Measurements from ENCODE around the gene ZBTB16.

Gene ZBTB16

GRCh38 chr11:114219559-114220349, 160.2 kb downstream of the ZBTB16 start:
- H4K20me1 ChIP-seq (ENCODE audit: insufficient read depth, low read length), result no peaks in the 10 kb centered on the region
- no peak overlapping the region for H3K9ac ChIP-seq (ENCODE audit: low read depth, low read length)
- H3K9me3 ChIP-seq (ENCODE audit: insufficient read depth, low read length, severe bottlenecking), result no peaks in the 10 kb centered on the region
- H2AFZ ChIP-seq (ENCODE audit: low read depth, low read length), result no peak overlapping the region
- H3K4me2 ChIP-seq (ENCODE audit: insufficient read depth, low read length), result no peak overlapping the region
- H3K4me1 ChIP-seq (ENCODE audit: insufficient read depth, low read length), result no peaks in the 10 kb centered on the region
- ATAC-seq (ENCODE audit: insufficient read depth, low read depth), result no peak
- TF ChIP-seq EZH2 (IDR thresholded peaks at IDR 0.05; ENCODE audit: borderline replicate concordance, low read depth, low read length, severe bottlenecking) (no peak), CTCF (IDR thresholded peaks at IDR 0.05; ENCODE audit: borderline replicate concordance, extremely low read depth, low read length, poor library complexity, severe bottlenecking) (no peak)
- H3K27ac ChIP-seq (ENCODE audit: low read length), result no peak overlapping the region
- H3K36me3 ChIP-seq (ENCODE audit: insufficient read depth, low read length), result no peaks in the 10 kb centered on the region
- no peak for DNase-seq
- no peak overlapping the region for H3K4me3 ChIP-seq (ENCODE audit: low read depth in 1 of 2, low read length in 2 of 2)
- no peaks in the 10 kb centered on the region for H3K79me2 ChIP-seq (ENCODE audit: insufficient read depth, low read length)
- peaks cover 8% of the 10 kb centered on the region for H3K27me3 ChIP-seq (ENCODE audit: insufficient read depth, low read length, poor library complexity)

- peaks cover 8% of the 10 kb centered on the region for H3K27me3 ChIP-seq (ENCODE audit: insufficient read depth, low read length, poor library complexity)
- no peaks in the 10 kb centered on the region for H3K79me2 ChIP-seq (ENCODE audit: insufficient read depth, low read length)
- no peaks in the 10 kb centered on the region for H3K9me3 ChIP-seq (ENCODE audit: insufficient read depth, low read length, severe bottlenecking)
- H3K9ac ChIP-seq (ENCODE audit: low read depth, low read length), result no peak overlapping the region
- ATAC-seq (ENCODE audit: insufficient read depth, low read depth), result no peak
- no peak for TF ChIP-seq CTCF (IDR thresholded peaks at IDR 0.05; ENCODE audit: borderline replicate concordance, extremely low read depth, low read length, poor library complexity, severe bottlenecking)
- TF ChIP-seq EZH2 (IDR thresholded peaks at IDR 0.05; ENCODE audit: borderline replicate concordance, low read depth, low read length, severe bottlenecking), result no peak
- H3K36me3 ChIP-seq (ENCODE audit: insufficient read depth, low read length), result no peaks in the 10 kb centered on the region
- H2AFZ ChIP-seq (ENCODE audit: low read depth, low read length), result no peak overlapping the region
- H4K20me1 ChIP-seq (ENCODE audit: insufficient read depth, low read length), result no peaks in the 10 kb centered on the region
- no peak overlapping the region for H3K4me2 ChIP-seq (ENCODE audit: insufficient read depth, low read length)
- H3K27ac ChIP-seq (ENCODE audit: low read length), result no peak overlapping the region
- no peak overlapping the region for H3K4me3 ChIP-seq (ENCODE audit: low read depth in 1 of 2, low read length in 2 of 2)
- H3K4me1 ChIP-seq (ENCODE audit: insufficient read depth, low read length), result no peaks in the 10 kb centered on the region
- no peak for DNase-seq
Measured at GRCh38 chr11:114221037-114221436, 161.5 kb downstream of the ZBTB16 start.

- Histone ChIP-seq H3K4me3 (ENCODE audit: low read depth in 1 of 2, low read length in 2 of 2) (no peak overlapping the region), H3K9ac (ENCODE audit: low read depth, low read length) (no peak overlapping the region), H3K4me1 (ENCODE audit: insufficient read depth, low read length) (no peaks in the 10 kb centered on the region), H3K27me3 (ENCODE audit: insufficient read depth, low read length, poor library complexity) (peaks cover 3% of the 10 kb centered on the region), H3K79me2 (ENCODE audit: insufficient read depth, low read length) (no peaks in the 10 kb centered on the region), H3K9me3 (ENCODE audit: insufficient read depth, low read length, severe bottlenecking) (no peaks in the 10 kb centered on the region), H3K27ac (ENCODE audit: low read length) (no peak overlapping the region), H3K4me2 (ENCODE audit: insufficient read depth, low read length) (no peak overlapping the region), H2AFZ (ENCODE audit: low read depth, low read length) (no peak overlapping the region), H3K36me3 (ENCODE audit: insufficient read depth, low read length) (no peaks in the 10 kb centered on the region), H4K20me1 (ENCODE audit: insufficient read depth, low read length) (no peaks in the 10 kb centered on the region)
- ATAC-seq (ENCODE audit: insufficient read depth, low read depth) (no peak), DNase-seq (no peak)
- TF ChIP-seq CTCF (IDR thresholded peaks at IDR 0.05; ENCODE audit: borderline replicate concordance, extremely low read depth, low read length, poor library complexity, severe bottlenecking), result no peak
- TF ChIP-seq EZH2 (IDR thresholded peaks at IDR 0.05; ENCODE audit: borderline replicate concordance, low read depth, low read length, severe bottlenecking), result no peak
Measured at GRCh38 chr11:114225661-114226060, 166.2 kb downstream of the ZBTB16 start.

All from DND-41 (cell line).